H1 (cell line): Measurements from ENCODE around the gene MRPS27. TPM values are rescaled to one million over a fixed set of nuclear protein-coding genes. Genes with fewer than 3 reads are reported as not detected.

Source experiments
- CTCF ChIA-PET: fragments of 300-600 bp; sonication (Branson Sonifier 250); formaldehyde crosslinking; loops from one replicate; lab custom pipeline; 2021; ENCODE audit not compliant: partially characterized antibody; lab: Charles Lee
- POLR2A ChIA-PET: fragments of 300-600 bp; sonication (Branson Sonifier 250); formaldehyde crosslinking; loops from one replicate; lab custom pipeline; 2021; ENCODE audit warnings: inconsistent platforms; ENCODE audit not compliant: partially characterized antibody; lab: Charles Lee
- DNase-seq, 2 experiments: peaks; one replicate each; pipeline versions ENCODE4 v3.0.0 to v3.0.0-alpha.2; 2010 to 2022; ENCODE audit warnings: low spot score in 2 of 2, low read depth in 1 of 2, mixed read lengths in 1 of 2
- FAIRE-seq: peaks from 2 replicates; lab custom pipeline; 2011; peaks lifted over from hg19 to GRCh38; lab: Jason Lieb, UNC
- H2AFZ ChIP-seq: 2 replicates; pipeline ENCODE4 v1.8.1; 2012; ENCODE audit warnings: low read length, inconsistent platforms
- H2AK5ac ChIP-seq: 2 replicates; pipeline ENCODE4 v1.6.1; 2013; ENCODE audit warnings: low read depth, low read length
- H2BK120ac ChIP-seq: replicated peaks from 2 replicates; pipeline ENCODE3; 2013; ENCODE audit warnings: low read depth, low read length, inconsistent platforms
- H2BK12ac ChIP-seq: 2 replicates; pipeline ENCODE4 v1.6.1; 2013; ENCODE audit warnings: low read depth, low read length
- H2BK15ac ChIP-seq: 2 replicates; pipeline ENCODE4 v1.6.1; 2013; ENCODE audit warnings: low read length
- H2BK20ac ChIP-seq: 2 replicates; pipeline ENCODE4 v1.6.1; 2013; ENCODE audit warnings: low read length
- H2BK5ac ChIP-seq: 2 replicates; pipeline ENCODE4 v1.6.1; 2013; ENCODE audit warnings: low read depth, low read length
- H3K14ac ChIP-seq: 2 replicates; pipeline ENCODE4 v1.6.1; 2013; ENCODE audit warnings: inconsistent platforms; ENCODE audit not compliant: insufficient read length
- H3K18ac ChIP-seq: 2 replicates; pipeline ENCODE4 v1.6.1; 2013; ENCODE audit warnings: low read length; ENCODE audit errors: extremely low read depth
- H3K23ac ChIP-seq: 2 replicates; pipeline ENCODE4 v1.6.1; 2013; ENCODE audit warnings: inconsistent platforms; ENCODE audit not compliant: insufficient read length
- H3K23me2 ChIP-seq: 2 replicates; pipeline ENCODE4 v1.6.1; 2013; ENCODE audit warnings: low read depth, low read length
- H3K27ac ChIP-seq: 2 replicates; pipeline ENCODE4 v1.6.1; 2011; ENCODE audit warnings: low read depth, low read length, inconsistent platforms
- H3K27me3 ChIP-seq, 4 experiments: replicated peaks in 1 of 4; 1 replicate in 1 of 4; 2 replicates in 3 of 4; pipeline versions ENCODE4 v1.6.1 to v1.8.1; 2011 to 2013; ENCODE audit warnings: low read length in 3 of 4, mild to moderate bottlenecking in 3 of 4, inconsistent platforms in 2 of 4, mixed read lengths in 2 of 4, moderate library complexity in 1 of 4; ENCODE audit not compliant: control insufficient read depth in 3 of 4, insufficient read depth in 3 of 4; ENCODE audit errors: extremely low read depth in 1 of 4
- H3K36me3 ChIP-seq, 4 experiments: 2 replicates each; pipeline versions ENCODE4 v1.6.1 to v1.8.1; 2011 to 2013; ENCODE audit warnings: mild to moderate bottlenecking in 4 of 4, low read length in 3 of 4, moderate library complexity in 2 of 4, control low read depth in 1 of 4, inconsistent platforms in 1 of 4; ENCODE audit not compliant: insufficient read depth in 4 of 4, control insufficient read depth in 2 of 4
- H3K4ac ChIP-seq: replicated peaks from 2 replicates; pipeline ENCODE3; 2013; ENCODE audit warnings: low read length, low read depth, mixed read lengths, inconsistent platforms; ENCODE audit not compliant: insufficient read length
- H3K4me1 ChIP-seq, 4 experiments: replicated peaks in 1 of 4; 1 replicate in 1 of 4; 2 replicates in 3 of 4; pipeline versions ENCODE4 v1.6.1 to v1.8.1; 2011 to 2013; ENCODE audit warnings: low read length in 3 of 4, inconsistent platforms in 2 of 4, mixed read lengths in 1 of 4; ENCODE audit not compliant: insufficient read depth in 4 of 4, control insufficient read depth in 3 of 4
- H3K4me2 ChIP-seq, 2 experiments: 2 replicates each; pipeline versions ENCODE4 v1.6.1 to v1.8.1; 2011 to 2013; ENCODE audit warnings: low read depth in 2 of 2, low read length in 2 of 2, control low read depth in 1 of 2, inconsistent platforms in 1 of 2, mild to moderate bottlenecking in 1 of 2; ENCODE audit not compliant: insufficient read depth in 1 of 2
- H3K4me3 ChIP-seq, 4 experiments: fragments of 200-600, 300-600 bp in 1 of 4; sonication (generic), shearing (Covaris generic), sonication (Bioruptor Twin) in 1 of 4; 2 replicates each; pipeline versions ENCODE4 v1.5.1 to v1.8.1; 2011 to 2016; ENCODE audit warnings: low read length in 4 of 4, low read depth in 3 of 4, control low read depth in 2 of 4, inconsistent platforms in 2 of 4, mild to moderate bottlenecking in 2 of 4, mixed read lengths in 1 of 4, moderate library complexity in 1 of 4; ENCODE audit not compliant: insufficient read depth in 2 of 4; ENCODE audit errors: extremely low read depth in 1 of 4
- H3K56ac ChIP-seq: replicated peaks from 2 replicates; pipeline ENCODE3; 2013; ENCODE audit warnings: low read depth, mild to moderate bottlenecking, mixed read lengths, low read length, inconsistent platforms; ENCODE audit not compliant: insufficient read length
- H3K79me1 ChIP-seq: 2 replicates; pipeline ENCODE4 v1.6.1; 2013; ENCODE audit warnings: low read depth, low read length, control low read depth
- H3K79me2 ChIP-seq, 2 experiments: 2 replicates each; pipeline versions ENCODE4 v1.6.1 to v1.8.1; 2012 to 2013; ENCODE audit warnings: low read length in 2 of 2, mild to moderate bottlenecking in 2 of 2, inconsistent platforms in 1 of 2; ENCODE audit not compliant: insufficient read depth in 2 of 2, control insufficient read depth in 1 of 2
- H3K9ac ChIP-seq, 4 experiments: replicated peaks in 1 of 4; 1 replicate in 1 of 4; 2 replicates in 3 of 4; pipeline versions ENCODE4 v1.6.1 to v1.8.1; 2011 to 2013; ENCODE audit warnings: low read depth in 3 of 4, low read length in 3 of 4, control low read depth in 2 of 4, mild to moderate bottlenecking in 2 of 4, moderate library complexity in 2 of 4, inconsistent platforms in 1 of 4; ENCODE audit errors: extremely low read depth in 1 of 4
- H3K9me3 ChIP-seq, 2 experiments: 2 replicates each; pipeline versions ENCODE4 v1.6.1 to v1.8.1; 2012 to 2013; ENCODE audit warnings: mild to moderate bottlenecking in 2 of 2, moderate library complexity in 2 of 2, control low read depth in 1 of 2, inconsistent platforms in 1 of 2, low read depth in 1 of 2, low read length in 1 of 2, mixed read lengths in 1 of 2; ENCODE audit not compliant: insufficient read depth in 2 of 2
- H4K20me1 ChIP-seq, 2 experiments: replicated peaks in 1 of 2; 2 replicates each; pipeline versions ENCODE3 to v1.8.1; 2011 to 2013; ENCODE audit warnings: inconsistent platforms in 2 of 2, low read length in 2 of 2, mild to moderate bottlenecking in 1 of 2; ENCODE audit not compliant: insufficient read depth in 2 of 2, control insufficient read depth in 1 of 2
- H4K5ac ChIP-seq: 2 replicates; pipeline ENCODE4 v1.6.1; 2013; ENCODE audit warnings: low read length, low read depth, mixed read lengths, inconsistent platforms; ENCODE audit not compliant: insufficient read length
- H4K8ac ChIP-seq: 2 replicates; pipeline ENCODE4 v1.8.0; 2013; ENCODE audit warnings: mild to moderate bottlenecking, moderate library complexity, low read length, inconsistent platforms; ENCODE audit not compliant: insufficient read depth; ENCODE audit errors: extremely low read depth
- H4K91ac ChIP-seq: replicated peaks from 2 replicates; pipeline ENCODE3; 2013; ENCODE audit warnings: low read length, mixed read lengths, inconsistent platforms; ENCODE audit not compliant: insufficient read length
- CHD2 ChIP-seq: IDR thresholded peaks from 2 replicates; pipeline ENCODE4 v1.6.1; 2012; ENCODE audit warnings: low read length, improper control_type of control experiment
- CREB1 ChIP-seq: IDR thresholded peaks from 2 replicates; pipeline ENCODE4 v1.6.1; 2012; ENCODE audit warnings: inconsistent platforms
- EGR1 ChIP-seq: IDR thresholded peaks from 2 replicates; pipeline ENCODE4 v1.6.1; 2011; ENCODE audit warnings: low read depth, low read length, borderline replicate concordance
- GTF2F1 ChIP-seq: IDR thresholded peaks from 2 replicates; pipeline ENCODE4 v1.6.1; 2012; ENCODE audit warnings: low read depth, low read length, improper control_type of control experiment, borderline replicate concordance
- KDM1A ChIP-seq: fragments of 200-600, 300-600 bp; sonication (generic); IDR thresholded peaks from 2 replicates; pipeline ENCODE4 v1.7.1; 2016; ENCODE audit warnings: mild to moderate bottlenecking, low read length, borderline replicate concordance
- NANOG ChIP-seq: IDR thresholded peaks from 2 replicates; pipeline ENCODE4 v1.6.1; 2011; ENCODE audit warnings: low read length, low read depth, mild to moderate bottlenecking, inconsistent platforms; ENCODE audit not compliant: insufficient read depth, poor library complexity, severe bottlenecking
- RFX5 ChIP-seq: IDR thresholded peaks from 2 replicates; pipeline ENCODE4 v1.6.1; 2011; ENCODE audit warnings: low read depth, low read length, improper control_type of control experiment, borderline replicate concordance
- SIN3A ChIP-seq, 2 experiments: IDR thresholded peaks in 1 of 2; conservative IDR thresholded peaks in 1 of 2; 2 replicates each; pipeline ENCODE4 v1.6.1; 2011 to 2012; ENCODE audit warnings: low read length in 2 of 2, improper control_type of control experiment in 1 of 2, low read depth in 1 of 2, mild to moderate bottlenecking in 1 of 2
- TAF1 ChIP-seq: IDR thresholded peaks from 2 replicates; pipeline ENCODE4 v1.6.1; 2011; ENCODE audit warnings: mild to moderate bottlenecking, low read depth, low read length
- TCF12 ChIP-seq: IDR thresholded peaks from 2 replicates; pipeline ENCODE4 v1.6.1; 2011; ENCODE audit warnings: low read depth, mild to moderate bottlenecking, low read length
- WGBS, 2 experiments: shearing (Covaris generic) in 1 of 2; methylation state at CpG; one replicate each; pipeline versions ENCODE4 v1.1.6 to v1.1.7; 2013 to 2015; ENCODE audit warnings: low lambda C conversion rate in 2 of 2, mixed read lengths in 2 of 2, inconsistent platforms in 1 of 2, low coverage in 1 of 2, missing lambda C conversion rate in 1 of 2; ENCODE audit not compliant: insufficient replicate concordance in 2 of 2, insufficient coverage in 1 of 2, insufficient read length in 1 of 2; ENCODE audit errors: extremely low coverage in 1 of 2, missing lambda C conversion rate in 1 of 2; 5-methylcytosine and 5-hydroxymethylcytosine counted together
- polyA plus RNA-seq, 7 experiments: library from polyadenylated mRNA; depleted of rRNA in 3 of 7; stranded (reverse) in 5 of 7; unstranded in 2 of 7; fragments of >200 nt in 5 of 7; fragments of 200-250 nt in 2 of 7; gene quantifications; 1 replicate in 5 of 7; 2 replicates in 1 of 7; 4 replicates in 1 of 7; pipeline versions ENCODE4 v1.2.1 to v1.2.3, GENCODE V29; 2011 to 2013; ENCODE audit warnings: missing spikeins in 2 of 7, mixed read lengths in 2 of 7
- total RNA-seq: library from RNA; stranded (reverse); fragmentation: NEBNext Ultra II Directional; extraction: Animal tissue kit (Norgen Biotek cat#: 25700); gene quantifications from 2 replicates; pipeline ENCODE4 v1.2.1, GENCODE V29; 2021

The MRPS27 gene
- total and polyA plus RNA-seq, 2 of the 8 experiments (the other 6 are each of a cell fraction or from before 2014, with no cell fraction given), result 93.2 to 102 TPM

GRCh38 chr5:72337159-72337558, 17.1 kb upstream of the MRPS27 start:
- H3K56ac ChIP-seq, result no peak overlapping the region
- no peak overlapping the region for H2AFZ ChIP-seq
- no peak overlapping the region for H2BK5ac ChIP-seq
- H4K91ac ChIP-seq, result no peak overlapping the region
- H2AK5ac ChIP-seq, result no peak overlapping the region
- H2BK12ac ChIP-seq, result no peak overlapping the region
- DNase-seq (no peak), FAIRE-seq (no peak)
- POLR2A ChIA-PET, result interaction anchor here (0.7 to 1.9 kb wide), 4 partner anchors 11 to 19 kb away, joined by 3 to 6 read pairs (median 4); partner anchors contain the start of genes MRPS27 and PTCD2
- H3K4me1 ChIP-seq, result no peaks in the 10 kb centered on the region
- no peaks in the 10 kb centered on the region for H3K79me2 ChIP-seq
- H3K4me2 ChIP-seq, result no peak overlapping the region
- H3K18ac ChIP-seq, result no peak overlapping the region
- no peak overlapping the region for H2BK20ac ChIP-seq
- CTCF ChIA-PET, result interaction anchor here (0.9 kb wide), 1 partner anchor 29 kb away, joined by 3 read pairs; no protein-coding TSS in a partner anchor
- no peak overlapping the region for H2BK120ac ChIP-seq
- H4K8ac ChIP-seq, result no peak overlapping the region
- no peak overlapping the region for H3K4me3 ChIP-seq
- no peak for TF ChIP-seq EGR1
- no peak for TF ChIP-seq CHD2
- no peak for TF ChIP-seq CREB1
- no peak for TF ChIP-seq TCF12
- no peak for TF ChIP-seq RFX5
- TF ChIP-seq TAF1, result no peak
- no peak for TF ChIP-seq GTF2F1
- no peak for TF ChIP-seq KDM1A
- no peak for TF ChIP-seq SIN3A (conservative IDR thresholded peaks at IDR 0.05 in 1 of 2, IDR thresholded peaks at IDR 0.05 in 1 of 2; ENCODE audit: low read depth in 1 of 2, low read length in 2 of 2)
- no peak for TF ChIP-seq NANOG
- no peak overlapping the region for H3K4ac ChIP-seq
- peaks cover 0 to 1% (median 0%) of the 10 kb centered on the region in 4 experiments; a peak in 1 of 7 replicates for H3K27me3 ChIP-seq
- no peaks in the 10 kb centered on the region for H3K79me1 ChIP-seq
- no peak overlapping the region for H4K5ac ChIP-seq
- no peak overlapping the region for H3K9ac ChIP-seq
- no peak overlapping the region for H3K14ac ChIP-seq
- H3K27ac ChIP-seq, result no peak overlapping the region
- H3K23me2 ChIP-seq, result no peaks in the 10 kb centered on the region
- H3K36me3 ChIP-seq, result peaks cover 0 to 21% (median 6%) of the 10 kb centered on the region in 4 experiments; a peak in 5 of 8 replicates
- H3K9me3 ChIP-seq, result no peaks in the 10 kb centered on the region
- H3K23ac ChIP-seq, result no peak overlapping the region
- H4K20me1 ChIP-seq, result no peaks in the 10 kb centered on the region
- 100% methylated on average over 1 of the region's 1 CpG; no CpG with 5 or more reads in 1 of the 2 experiments for WGBS, 2 experiments
- no peak overlapping the region for H2BK15ac ChIP-seq
